Measurements from ENCODE around the gene ZNF799. TPM values are rescaled to one million over a fixed set of nuclear protein-coding genes. Genes with fewer than 3 reads are reported as not detected.

Gene ZNF799
- total and polyA plus RNA-seq, 2 of the 4 experiments (the other 2 are of a cell fraction) = 0.79 to 3.4 TPM

GRCh38 chr19:12379732-12380443 is 21.2 kb downstream of the ZNF799 start:
- Histone ChIP-seq H3K4ac (ENCODE audit: low read depth, low read length) (no peak overlapping the region), H2AFZ (replicated peaks; ENCODE audit: low read length, poor library complexity) (no peak overlapping the region), H3K9me3 (ENCODE audit: control insufficient read depth, insufficient read depth, low read length) (peaks cover 30% of the 10 kb centered on the region), H3K9ac (ENCODE audit: low read depth, low read length) (no peak overlapping the region), H3K79me1 (ENCODE audit: low read depth in 1 of 2, low read length in 2 of 2) (no peaks in the 10 kb centered on the region), H3K27me3 (ENCODE audit: control insufficient read depth, insufficient read depth, low read length) (no peaks in the 10 kb centered on the region), H3K27ac (ENCODE audit: insufficient read depth, low read length) (no peak overlapping the region), H4K91ac (ENCODE audit: insufficient read depth, low read depth, low read length) (no peak overlapping the region), H2AK9ac (replicated peaks; ENCODE audit: low read depth, low read length, poor library complexity) (no peak overlapping the region), H3K4me3 (ENCODE audit: insufficient read depth, low read depth, low read length) (no peak overlapping the region), H3K18ac (ENCODE audit: low read depth, low read length) (no peak overlapping the region), H2BK15ac (ENCODE audit: low read depth, low read length) (no peak overlapping the region), H3K56ac (ENCODE audit: extremely low read depth, insufficient read depth, low read length) (no peak overlapping the region), H3K14ac (replicated peaks; ENCODE audit: low read depth, low read length) (no peak overlapping the region), H4K5ac (ENCODE audit: low read depth, low read length) (no peak overlapping the region), H4K20me1 (ENCODE audit: insufficient read depth, low read length) (no peaks in the 10 kb centered on the region), H2BK20ac (ENCODE audit: low read depth, low read length) (no peak overlapping the region), H3K4me1 (ENCODE audit: control insufficient read depth, insufficient read depth, low read length) (no peaks in the 10 kb centered on the region), H4K8ac (ENCODE audit: low read depth in 2 of 2, low read length in 2 of 2) (no peak overlapping the region), H2BK120ac (ENCODE audit: low read depth, low read length) (no peak overlapping the region), H3K36me3 (ENCODE audit: control insufficient read depth, insufficient read depth, low read length) (no peaks in the 10 kb centered on the region; the same call in 1 of the 2 replicates), H3K9me1 (ENCODE audit: insufficient read depth, low read length) (no peaks in the 10 kb centered on the region), H2BK5ac (ENCODE audit: low read depth, low read length, poor library complexity, severe bottlenecking) (no peak overlapping the region), H2AK5ac (ENCODE audit: low read depth, low read length) (no peak overlapping the region), H3K4me2 (ENCODE audit: low read depth, low read length) (no peak overlapping the region), H3K23ac (ENCODE audit: low read depth, low read length) (no peak overlapping the region)
- TF ChIP-seq MXI1 (IDR thresholded peaks at IDR 0.05; ENCODE audit: borderline replicate concordance, low read depth, low read length) (no peak), FOS (IDR thresholded peaks at IDR 0.05; ENCODE audit: low read depth, low read length) (no peak), CTCF (conservative IDR thresholded peaks at IDR 0.05; ENCODE audit: low read depth, low read length) (no peak), RCOR1 (IDR thresholded peaks at IDR 0.05; ENCODE audit: insufficient replicate concordance, low read length) (no peak), MAFK (IDR thresholded peaks at IDR 0.05; ENCODE audit: low read depth, low read length) (no peak), ELK1 (IDR thresholded peaks at IDR 0.05; ENCODE audit: borderline replicate concordance, low read depth, low read length) (no peak), POLR2A (IDR thresholded peaks at IDR 0.05; ENCODE audit: low read depth, low read length) (no peak), SMC3 (IDR thresholded peaks at IDR 0.05; ENCODE audit: low read depth, low read length) (no peak), NFE2L2 (IDR thresholded peaks at IDR 0.05; ENCODE audit: low read depth, low read length) (no peak), MAZ (IDR thresholded peaks at IDR 0.05; ENCODE audit: borderline replicate concordance, low read depth, low read length) (no peak), CEBPB (IDR thresholded peaks at IDR 0.05; ENCODE audit: low read depth, low read length) (no peak), RAD21 (IDR thresholded peaks at IDR 0.05; ENCODE audit: low read length) (no peak), CHD1 (IDR thresholded peaks at IDR 0.05; ENCODE audit: low read depth, low read length) (no peak), USF2 (IDR thresholded peaks at IDR 0.05; ENCODE audit: low read depth, low read length) (no peak), RFX5 (IDR thresholded peaks at IDR 0.05; ENCODE audit: low read depth, low read length) (no peak), BHLHE40 (IDR thresholded peaks at IDR 0.05; ENCODE audit: low read depth, low read length) (no peak)
- DNase-seq (no peak), ATAC-seq (ENCODE audit: low read depth) (no peak)
- CTCF ChIA-PET = no interaction called here
- POLR2A ChIA-PET (ENCODE audit: unreplicated experiment) = no interaction called here
- in situ Hi-C loops (cut with MboI; ENCODE audit: low sequenced_read_pairs) = no loop called here
- WGBS, 2 experiments (ENCODE audit: extremely low coverage in 2 of 2, insufficient read length in 1 of 2) = no CpG with 5 or more reads among the region's 5 CpGs
- intact Hi-C loops (cut with micrococcal nuclease) = no loop called here
- no TSS peak for BruUV-seq (replicated peaks)
- dilution Hi-C loops (cut with HindIII; ENCODE audit: low sequenced_read_pairs, unreplicated experiment) = no loop called here

All from IMR-90 (cell line).